H9 (cell line): ENCODE data around the gene MSI2. TPM values are rescaled to one million over a fixed set of nuclear protein-coding genes. Genes with fewer than 3 reads are reported as not detected.

ENCODE experiments used
- DNase-seq: peaks from one replicate; pipeline ENCODE4 v3.0.0-alpha.2; 2017
- H2AFZ ChIP-seq: one replicate; pipeline ENCODE4 v1.6.1; 2013; ENCODE audit warnings: mild to moderate bottlenecking, low read length, control low read depth, moderate library complexity
- H2AK5ac ChIP-seq: 2 replicates; pipeline ENCODE4 v1.6.1; 2013; ENCODE audit warnings: low read length, control low read depth, mixed read lengths; ENCODE audit not compliant: insufficient read length
- H2BK120ac ChIP-seq: one replicate; pipeline ENCODE4 v1.6.1; 2013; ENCODE audit warnings: low read depth, mild to moderate bottlenecking, low read length, control low read depth, inconsistent platforms; ENCODE audit not compliant: poor library complexity, severe bottlenecking
- H2BK12ac ChIP-seq: 2 replicates; pipeline ENCODE4 v1.6.1; 2013; ENCODE audit warnings: low read length, control low read depth, mixed read lengths, low read depth; ENCODE audit not compliant: insufficient read length
- H2BK15ac ChIP-seq: 2 replicates; pipeline ENCODE4 v1.6.1; 2013; ENCODE audit warnings: low read depth, low read length, control low read depth
- H2BK20ac ChIP-seq: one replicate; pipeline ENCODE4 v1.6.1; 2013; ENCODE audit warnings: low read depth, mild to moderate bottlenecking, low read length, control low read depth, inconsistent platforms; ENCODE audit not compliant: poor library complexity, severe bottlenecking
- H2BK5ac ChIP-seq: 2 replicates; pipeline ENCODE4 v1.6.1; 2013; ENCODE audit warnings: low read length, control low read depth, mixed read lengths; ENCODE audit not compliant: insufficient read length
- H3K14ac ChIP-seq: 2 replicates; pipeline ENCODE4 v1.6.1; 2013; ENCODE audit warnings: low read length, control low read depth; ENCODE audit not compliant: insufficient read depth
- H3K18ac ChIP-seq: 2 replicates; pipeline ENCODE4 v1.6.1; 2013; ENCODE audit warnings: low read depth, mild to moderate bottlenecking, mixed read lengths, low read length, control low read depth; ENCODE audit not compliant: insufficient read length
- H3K23ac ChIP-seq: 2 replicates; pipeline ENCODE4 v1.6.1; 2013; ENCODE audit warnings: low read length, control low read depth, mixed read lengths, low read depth; ENCODE audit not compliant: insufficient read length
- H3K23me2 ChIP-seq: 2 replicates; pipeline ENCODE4 v1.6.1; 2013; ENCODE audit warnings: low read depth, mild to moderate bottlenecking, mixed read lengths, low read length, control low read depth; ENCODE audit not compliant: insufficient read length, poor library complexity, severe bottlenecking
- H3K27ac ChIP-seq: 2 replicates; pipeline ENCODE4 v1.5.1; 2013; ENCODE audit warnings: low read length, control low read depth, mixed read lengths, low read depth; ENCODE audit not compliant: insufficient read length
- H3K27me3 ChIP-seq: 2 replicates; pipeline ENCODE4 v1.6.1; 2013; ENCODE audit warnings: low read length, control low read depth, inconsistent platforms; ENCODE audit not compliant: insufficient read depth
- H3K4ac ChIP-seq: 2 replicates; pipeline ENCODE4 v1.6.1; 2013; ENCODE audit warnings: low read depth, mild to moderate bottlenecking, control low read depth, inconsistent platforms, low read length, moderate library complexity
- H3K4me1 ChIP-seq: 2 replicates; pipeline ENCODE4 v1.6.1; 2013; ENCODE audit warnings: low read length, control low read depth, inconsistent platforms; ENCODE audit not compliant: insufficient read depth
- H3K4me2 ChIP-seq: 2 replicates; pipeline ENCODE4 v1.6.1; 2013; ENCODE audit warnings: low read length, control low read depth, mixed read lengths; ENCODE audit not compliant: insufficient read length, insufficient read depth
- H3K56ac ChIP-seq: 2 replicates; pipeline ENCODE4 v1.6.1; 2013; ENCODE audit warnings: low read depth, mild to moderate bottlenecking, mixed read lengths, low read length, control low read depth; ENCODE audit not compliant: insufficient read length
- H3K79me1 ChIP-seq: 2 replicates; pipeline ENCODE4 v1.6.1; 2013; ENCODE audit warnings: low read depth, mild to moderate bottlenecking, moderate library complexity, low read length, control low read depth, inconsistent platforms; ENCODE audit not compliant: insufficient read depth, poor library complexity, severe bottlenecking
- H3K79me2 ChIP-seq: 2 replicates; pipeline ENCODE4 v1.6.1; 2013; ENCODE audit warnings: low read length, control low read depth, inconsistent platforms; ENCODE audit not compliant: insufficient read depth
- H3K9ac ChIP-seq: 2 replicates; pipeline ENCODE4 v1.6.1; 2013; ENCODE audit warnings: low read length, control low read depth, mixed read lengths; ENCODE audit not compliant: insufficient read length; ENCODE audit errors: extremely low read depth
- H3K9me3 ChIP-seq: one replicate; pipeline ENCODE4 v1.6.1; 2013; ENCODE audit warnings: low read depth, low read length, inconsistent platforms; ENCODE audit not compliant: control insufficient read depth
- H3T11ph ChIP-seq: one replicate; pipeline ENCODE4 v1.6.1; 2013; ENCODE audit warnings: mild to moderate bottlenecking, low read length, control low read depth, inconsistent platforms
- H4K20me1 ChIP-seq: one replicate; pipeline ENCODE4 v1.6.1; 2013; ENCODE audit not compliant: control insufficient read depth, insufficient read length, insufficient read depth
- H4K5ac ChIP-seq: 2 replicates; pipeline ENCODE4 v1.6.1; 2013; ENCODE audit warnings: low read depth, mild to moderate bottlenecking, mixed read lengths, low read length, control low read depth; ENCODE audit not compliant: insufficient read length
- H4K8ac ChIP-seq: replicated peaks from 2 replicates; pipeline ENCODE4 v1.6.1; 2013; ENCODE audit warnings: low read length, control low read depth, mixed read lengths, low read depth; ENCODE audit not compliant: insufficient read length
- H4K91ac ChIP-seq: 2 replicates; pipeline ENCODE4 v1.6.1; 2013; ENCODE audit warnings: low read depth, mild to moderate bottlenecking, moderate library complexity, mixed read lengths, low read length, control low read depth; ENCODE audit not compliant: insufficient read length
- H3K27ac Mint-ChIP-seq, 3 experiments: 2 replicates in 2 of 3; 3 replicates in 1 of 3; pipeline ENCODE4 v1.8.0; 2020 to 2021; ENCODE audit warnings: mixed read lengths in 3 of 3, mild to moderate bottlenecking in 1 of 3, moderate library complexity in 1 of 3
- H3K27me3 Mint-ChIP-seq: 2 replicates; pipeline ENCODE4 v1.8.0; 2021; ENCODE audit warnings: low read depth, mild to moderate bottlenecking, moderate library complexity, mixed read lengths
- H3K36me3 Mint-ChIP-seq, 3 experiments: 2 replicates in 2 of 3; 3 replicates in 1 of 3; pipeline ENCODE4 v1.8.0; 2020 to 2021; ENCODE audit warnings: low read depth in 3 of 3, mixed read lengths in 3 of 3; ENCODE audit not compliant: insufficient read depth in 1 of 3
- H3K4me1 Mint-ChIP-seq, 2 experiments: 2 replicates each; pipeline ENCODE4 v1.8.0; 2020; ENCODE audit warnings: mixed read lengths in 2 of 2
- H3K4me3 Mint-ChIP-seq, 2 experiments: 2 replicates in 1 of 2; 3 replicates in 1 of 2; pipeline ENCODE4 v1.8.0; 2020 to 2021; ENCODE audit warnings: mild to moderate bottlenecking in 2 of 2, mixed read lengths in 2 of 2, moderate library complexity in 1 of 2
- H3K9me3 Mint-ChIP-seq, 2 experiments: 2 replicates in 1 of 2; 3 replicates in 1 of 2; pipeline ENCODE4 v1.8.0; 2020; ENCODE audit warnings: mild to moderate bottlenecking in 2 of 2, mixed read lengths in 2 of 2, moderate library complexity in 1 of 2
- CTCF ChIP-seq: fragments of 200-600 bp; sonication (generic); conservative IDR thresholded peaks from 3 replicates; pipeline ENCODE4 v1.8.0; 2021; ENCODE audit warnings: antibody characterized with exemption, mild to moderate bottlenecking
- WGBS: extraction: QIAGEN DNeasy Blood & Tissue Kit; methylation state at CpG from one replicate; pipeline ENCODE4 v1.1.7; 2013; ENCODE audit warnings: missing lambda C conversion rate, low lambda C conversion rate, mixed read lengths; ENCODE audit not compliant: insufficient read length; ENCODE audit errors: extremely low coverage; 5-methylcytosine and 5-hydroxymethylcytosine counted together
- total RNA-seq: library from RNA; stranded (reverse); gene quantifications from 2 replicates; pipeline ENCODE4 v1.2.1, GENCODE V29; 2021

Gene MSI2
- total RNA-seq, 1 experiment from 2014 or later: 98.5 TPM

DNA sequence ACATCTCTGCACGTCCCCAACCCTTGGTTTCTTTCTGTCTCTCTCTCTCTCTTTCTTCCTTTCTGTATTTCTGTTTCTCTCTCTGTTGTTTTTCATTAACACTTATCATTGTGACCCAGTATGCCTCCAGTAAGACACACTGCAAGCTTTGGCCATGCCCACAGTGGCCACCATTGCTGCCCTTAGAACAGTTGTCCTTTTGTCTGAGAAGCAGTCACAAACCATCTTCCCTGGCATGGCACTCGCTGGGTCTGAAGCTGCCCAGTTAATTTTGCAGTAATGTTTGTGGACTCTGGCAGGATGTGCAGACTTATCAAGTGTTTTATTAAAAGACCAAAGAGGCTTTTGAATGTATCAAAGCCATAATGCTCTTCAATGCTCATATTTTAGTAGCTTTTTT lies 146.9 kb downstream of the MSI2 start:
- WGBS: no CpG with 5 or more reads among the region's 2 CpGs
- Mint-ChIP-seq H3K27me3 (no peaks in the 10 kb centered on the region; the same call in 1 of the 2 replicates), H3K36me3 (peaks cover 5 to 13% (median 5%) of the 10 kb centered on the region in 3 experiments; a peak in 3 of 7 replicates), H3K4me3 (no peak overlapping the region), H3K9me3 (no peaks in the 10 kb centered on the region), H3K27ac (no peak overlapping the region; a peak in 1 of 7 replicates), H3K4me1 (peaks cover 37 to 53% of the 10 kb centered on the region in 2 experiments)
- Histone ChIP-seq H4K20me1 (no peaks in the 10 kb centered on the region), H2AK5ac (no peak overlapping the region), H4K8ac (no peak overlapping the region), H3K23ac (no peak overlapping the region), H3K18ac (no peak overlapping the region), H3K79me2 (no peaks in the 10 kb centered on the region), H2BK5ac (no peak overlapping the region), H3K9me3 (no peaks in the 10 kb centered on the region), H2BK120ac (no peak overlapping the region), H2BK12ac (no peak overlapping the region), H2BK20ac (no peak overlapping the region), H2BK15ac (no peak overlapping the region), H3K4ac (no peak overlapping the region), H3K56ac (no peak overlapping the region), H4K5ac (no peak overlapping the region), H3K27ac (no peak overlapping the region), H3K4me1 (peaks cover 9% of the 10 kb centered on the region; the same call in 1 of the 2 replicates), H3K9ac (no peak overlapping the region), H3K27me3 (no peaks in the 10 kb centered on the region), H3T11ph (no peak overlapping the region), H3K4me2 (no peak overlapping the region), H3K79me1 (no peaks in the 10 kb centered on the region), H2AFZ (no peak overlapping the region), H4K91ac (no peak overlapping the region), H3K14ac (no peak overlapping the region), H3K23me2 (no peaks in the 10 kb centered on the region)
- no peak for DNase-seq
- no peak for TF ChIP-seq CTCF
